Esophagus muscularis mucosa (tissue), 4 donors: ENCODE measurements around the gene WNK4.

Experiments
- EP300 ChIP-seq: sonication (generic); formaldehyde crosslinking; IDR thresholded peaks from one replicate; pipeline ENCODE4 v1.6.1; 2017; ENCODE audit warnings: antibody characterized with exemption
- POLR2A ChIP-seq: fragments of 450-650 bp; IDR thresholded peaks from one replicate; pipeline ENCODE4 v1.6.1; 2017; ENCODE audit warnings: antibody characterized with exemption, moderate library complexity, mild to moderate bottlenecking, low read depth
- POLR2AphosphoS5 ChIP-seq, 2 donors: sonication (generic); formaldehyde crosslinking; IDR thresholded peaks; one replicate each; pipeline ENCODE4 v1.6.1; 2017; ENCODE audit warnings: antibody characterized with exemption in 2 of 2
- TF ChIP-seq, protein P1 (sequence below), 3 experiments: fragments of 200-600 bp in 2 of 3; fragments of 450-650 bp in 1 of 3; sonication (generic) in 2 of 3; IDR thresholded peaks; one replicate each; pipeline ENCODE4 v1.5.1; 2017 to 2019; ENCODE audit warnings: antibody characterized with exemption in 3 of 3, mild to moderate bottlenecking in 2 of 3, moderate library complexity in 1 of 3

- TF ChIP-seq, protein P1, sequence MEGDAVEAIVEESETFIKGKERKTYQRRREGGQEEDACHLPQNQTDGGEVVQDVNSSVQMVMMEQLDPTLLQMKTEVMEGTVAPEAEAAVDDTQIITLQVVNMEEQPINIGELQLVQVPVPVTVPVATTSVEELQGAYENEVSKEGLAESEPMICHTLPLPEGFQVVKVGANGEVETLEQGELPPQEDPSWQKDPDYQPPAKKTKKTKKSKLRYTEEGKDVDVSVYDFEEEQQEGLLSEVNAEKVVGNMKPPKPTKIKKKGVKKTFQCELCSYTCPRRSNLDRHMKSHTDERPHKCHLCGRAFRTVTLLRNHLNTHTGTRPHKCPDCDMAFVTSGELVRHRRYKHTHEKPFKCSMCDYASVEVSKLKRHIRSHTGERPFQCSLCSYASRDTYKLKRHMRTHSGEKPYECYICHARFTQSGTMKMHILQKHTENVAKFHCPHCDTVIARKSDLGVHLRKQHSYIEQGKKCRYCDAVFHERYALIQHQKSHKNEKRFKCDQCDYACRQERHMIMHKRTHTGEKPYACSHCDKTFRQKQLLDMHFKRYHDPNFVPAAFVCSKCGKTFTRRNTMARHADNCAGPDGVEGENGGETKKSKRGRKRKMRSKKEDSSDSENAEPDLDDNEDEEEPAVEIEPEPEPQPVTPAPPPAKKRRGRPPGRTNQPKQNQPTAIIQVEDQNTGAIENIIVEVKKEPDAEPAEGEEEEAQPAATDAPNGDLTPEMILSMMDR (IDR thresholded peaks at IDR 0.05) = no peak
- TF ChIP-seq EP300 (no peak), POLR2A (no peak), POLR2AphosphoS5 (IDR thresholded peaks at IDR 0.05) (no peak)
Measured at GRCh38 chr17:42832213-42832933, 52.0 kb downstream of the WNK4 start.
